H1 (cell line): ENCODE results near the gene CLEC2D. TPM values are rescaled to one million over a fixed set of nuclear protein-coding genes. Genes with fewer than 3 reads are reported as not detected.

ENCODE experiments used
- CTCF ChIA-PET: fragments of 300-600 bp; sonication (Branson Sonifier 250); formaldehyde crosslinking; loops from one replicate; lab custom pipeline; 2021; ENCODE audit not compliant: partially characterized antibody; lab: Charles Lee
- POLR2A ChIA-PET: fragments of 300-600 bp; sonication (Branson Sonifier 250); formaldehyde crosslinking; loops from one replicate; lab custom pipeline; 2021; ENCODE audit warnings: inconsistent platforms; ENCODE audit not compliant: partially characterized antibody; lab: Charles Lee
- DNase-seq, 2 experiments: peaks; one replicate each; pipeline versions ENCODE4 v3.0.0 to v3.0.0-alpha.2; 2010 to 2022; ENCODE audit warnings: low spot score in 2 of 2, low read depth in 1 of 2, mixed read lengths in 1 of 2
- FAIRE-seq: peaks from 2 replicates; lab custom pipeline; 2011; peaks lifted over from hg19 to GRCh38; lab: Jason Lieb, UNC
- H2AFZ ChIP-seq: 2 replicates; pipeline ENCODE4 v1.8.1; 2012; ENCODE audit warnings: low read length, inconsistent platforms
- H2AK5ac ChIP-seq: 2 replicates; pipeline ENCODE4 v1.6.1; 2013; ENCODE audit warnings: low read depth, low read length
- H2BK120ac ChIP-seq: replicated peaks from 2 replicates; pipeline ENCODE3; 2013; ENCODE audit warnings: low read depth, low read length, inconsistent platforms
- H2BK12ac ChIP-seq: 2 replicates; pipeline ENCODE4 v1.6.1; 2013; ENCODE audit warnings: low read depth, low read length
- H2BK15ac ChIP-seq: 2 replicates; pipeline ENCODE4 v1.6.1; 2013; ENCODE audit warnings: low read length
- H2BK20ac ChIP-seq: 2 replicates; pipeline ENCODE4 v1.6.1; 2013; ENCODE audit warnings: low read length
- H2BK5ac ChIP-seq: 2 replicates; pipeline ENCODE4 v1.6.1; 2013; ENCODE audit warnings: low read depth, low read length
- H3K14ac ChIP-seq: 2 replicates; pipeline ENCODE4 v1.6.1; 2013; ENCODE audit warnings: inconsistent platforms; ENCODE audit not compliant: insufficient read length
- H3K18ac ChIP-seq: 2 replicates; pipeline ENCODE4 v1.6.1; 2013; ENCODE audit warnings: low read length; ENCODE audit errors: extremely low read depth
- H3K23ac ChIP-seq: 2 replicates; pipeline ENCODE4 v1.6.1; 2013; ENCODE audit warnings: inconsistent platforms; ENCODE audit not compliant: insufficient read length
- H3K23me2 ChIP-seq: 2 replicates; pipeline ENCODE4 v1.6.1; 2013; ENCODE audit warnings: low read depth, low read length
- H3K27ac ChIP-seq: 2 replicates; pipeline ENCODE4 v1.6.1; 2011; ENCODE audit warnings: low read depth, low read length, inconsistent platforms
- H3K27me3 ChIP-seq, 4 experiments: replicated peaks in 1 of 4; 1 replicate in 1 of 4; 2 replicates in 3 of 4; pipeline versions ENCODE4 v1.6.1 to v1.8.1; 2011 to 2013; ENCODE audit warnings: low read length in 3 of 4, mild to moderate bottlenecking in 3 of 4, inconsistent platforms in 2 of 4, mixed read lengths in 2 of 4, moderate library complexity in 1 of 4; ENCODE audit not compliant: control insufficient read depth in 3 of 4, insufficient read depth in 3 of 4; ENCODE audit errors: extremely low read depth in 1 of 4
- H3K36me3 ChIP-seq, 4 experiments: 2 replicates each; pipeline versions ENCODE4 v1.6.1 to v1.8.1; 2011 to 2013; ENCODE audit warnings: mild to moderate bottlenecking in 4 of 4, low read length in 3 of 4, moderate library complexity in 2 of 4, control low read depth in 1 of 4, inconsistent platforms in 1 of 4; ENCODE audit not compliant: insufficient read depth in 4 of 4, control insufficient read depth in 2 of 4
- H3K4ac ChIP-seq: replicated peaks from 2 replicates; pipeline ENCODE3; 2013; ENCODE audit warnings: low read length, low read depth, mixed read lengths, inconsistent platforms; ENCODE audit not compliant: insufficient read length
- H3K4me1 ChIP-seq, 4 experiments: replicated peaks in 1 of 4; 1 replicate in 1 of 4; 2 replicates in 3 of 4; pipeline versions ENCODE4 v1.6.1 to v1.8.1; 2011 to 2013; ENCODE audit warnings: low read length in 3 of 4, inconsistent platforms in 2 of 4, mixed read lengths in 1 of 4; ENCODE audit not compliant: insufficient read depth in 4 of 4, control insufficient read depth in 3 of 4
- H3K4me2 ChIP-seq, 2 experiments: 2 replicates each; pipeline versions ENCODE4 v1.6.1 to v1.8.1; 2011 to 2013; ENCODE audit warnings: low read depth in 2 of 2, low read length in 2 of 2, control low read depth in 1 of 2, inconsistent platforms in 1 of 2, mild to moderate bottlenecking in 1 of 2; ENCODE audit not compliant: insufficient read depth in 1 of 2
- H3K4me3 ChIP-seq, 4 experiments: fragments of 200-600, 300-600 bp in 1 of 4; sonication (generic), shearing (Covaris generic), sonication (Bioruptor Twin) in 1 of 4; 2 replicates each; pipeline versions ENCODE4 v1.5.1 to v1.8.1; 2011 to 2016; ENCODE audit warnings: low read length in 4 of 4, low read depth in 3 of 4, control low read depth in 2 of 4, inconsistent platforms in 2 of 4, mild to moderate bottlenecking in 2 of 4, mixed read lengths in 1 of 4, moderate library complexity in 1 of 4; ENCODE audit not compliant: insufficient read depth in 2 of 4; ENCODE audit errors: extremely low read depth in 1 of 4
- H3K56ac ChIP-seq: replicated peaks from 2 replicates; pipeline ENCODE3; 2013; ENCODE audit warnings: low read depth, mild to moderate bottlenecking, mixed read lengths, low read length, inconsistent platforms; ENCODE audit not compliant: insufficient read length
- H3K79me1 ChIP-seq: 2 replicates; pipeline ENCODE4 v1.6.1; 2013; ENCODE audit warnings: low read depth, low read length, control low read depth
- H3K79me2 ChIP-seq, 2 experiments: 2 replicates each; pipeline versions ENCODE4 v1.6.1 to v1.8.1; 2012 to 2013; ENCODE audit warnings: low read length in 2 of 2, mild to moderate bottlenecking in 2 of 2, inconsistent platforms in 1 of 2; ENCODE audit not compliant: insufficient read depth in 2 of 2, control insufficient read depth in 1 of 2
- H3K9ac ChIP-seq, 4 experiments: replicated peaks in 1 of 4; 1 replicate in 1 of 4; 2 replicates in 3 of 4; pipeline versions ENCODE4 v1.6.1 to v1.8.1; 2011 to 2013; ENCODE audit warnings: low read depth in 3 of 4, low read length in 3 of 4, control low read depth in 2 of 4, mild to moderate bottlenecking in 2 of 4, moderate library complexity in 2 of 4, inconsistent platforms in 1 of 4; ENCODE audit errors: extremely low read depth in 1 of 4
- H3K9me3 ChIP-seq, 2 experiments: 2 replicates each; pipeline versions ENCODE4 v1.6.1 to v1.8.1; 2012 to 2013; ENCODE audit warnings: mild to moderate bottlenecking in 2 of 2, moderate library complexity in 2 of 2, control low read depth in 1 of 2, inconsistent platforms in 1 of 2, low read depth in 1 of 2, low read length in 1 of 2, mixed read lengths in 1 of 2; ENCODE audit not compliant: insufficient read depth in 2 of 2
- H4K20me1 ChIP-seq, 2 experiments: replicated peaks in 1 of 2; 2 replicates each; pipeline versions ENCODE3 to v1.8.1; 2011 to 2013; ENCODE audit warnings: inconsistent platforms in 2 of 2, low read length in 2 of 2, mild to moderate bottlenecking in 1 of 2; ENCODE audit not compliant: insufficient read depth in 2 of 2, control insufficient read depth in 1 of 2
- H4K5ac ChIP-seq: 2 replicates; pipeline ENCODE4 v1.6.1; 2013; ENCODE audit warnings: low read length, low read depth, mixed read lengths, inconsistent platforms; ENCODE audit not compliant: insufficient read length
- H4K8ac ChIP-seq: 2 replicates; pipeline ENCODE4 v1.8.0; 2013; ENCODE audit warnings: mild to moderate bottlenecking, moderate library complexity, low read length, inconsistent platforms; ENCODE audit not compliant: insufficient read depth; ENCODE audit errors: extremely low read depth
- H4K91ac ChIP-seq: replicated peaks from 2 replicates; pipeline ENCODE3; 2013; ENCODE audit warnings: low read length, mixed read lengths, inconsistent platforms; ENCODE audit not compliant: insufficient read length
- BCL11A ChIP-seq, 2 experiments: IDR thresholded peaks; one replicate each; pipeline ENCODE4 v1.6.1; 2011; ENCODE audit warnings: low read depth in 2 of 2, low read length in 2 of 2, mild to moderate bottlenecking in 2 of 2
- CBX5 ChIP-seq: fragments of 300-800, 300-1000 bp; sonication (generic); IDR thresholded peaks from 2 replicates; pipeline ENCODE4 v1.7.1; 2016; ENCODE audit warnings: antibody characterized with exemption, low read length, low read depth
- CHD1 ChIP-seq: IDR thresholded peaks from 2 replicates; pipeline ENCODE4 v1.6.1; 2012; ENCODE audit warnings: low read depth, low read length, improper control_type of control experiment
- EGR1 ChIP-seq: IDR thresholded peaks from 2 replicates; pipeline ENCODE4 v1.6.1; 2011; ENCODE audit warnings: low read depth, low read length, borderline replicate concordance
- EP300 ChIP-seq, 2 experiments: IDR thresholded peaks; 1 replicate in 1 of 2; 2 replicates in 1 of 2; pipeline ENCODE4 v1.6.1; 2011 to 2012; ENCODE audit warnings: low read depth in 2 of 2, low read length in 2 of 2, mild to moderate bottlenecking in 2 of 2, borderline replicate concordance in 1 of 2, inconsistent platforms in 1 of 2, moderate library complexity in 1 of 2
- EZH2 ChIP-seq: fragments of 200-600 bp; sonication (generic); IDR thresholded peaks from 2 replicates; pipeline ENCODE4 v1.7.1; 2012; ENCODE audit warnings: low read depth, mild to moderate bottlenecking, moderate library complexity, low read length, inconsistent platforms; ENCODE audit not compliant: severe bottlenecking
- HDAC2 ChIP-seq, 2 experiments: fragments of 300-600 bp in 1 of 2; sonication (generic) in 1 of 2; IDR thresholded peaks; 2 replicates each; pipeline ENCODE4 v1.6.1; 2011 to 2012; ENCODE audit warnings: low read depth in 2 of 2, low read length in 2 of 2, mild to moderate bottlenecking in 2 of 2, moderate library complexity in 2 of 2, borderline replicate concordance in 1 of 2, inconsistent platforms in 1 of 2
- RAD21 ChIP-seq, 2 experiments: IDR thresholded peaks in 1 of 2; conservative IDR thresholded peaks in 1 of 2; 2 replicates each; pipeline ENCODE4 v1.6.1; 2011; ENCODE audit warnings: low read depth in 2 of 2, low read length in 2 of 2, improper control_type of control experiment in 1 of 2, inconsistent platforms in 1 of 2, mild to moderate bottlenecking in 1 of 2, moderate library complexity in 1 of 2
- RXRA ChIP-seq: IDR thresholded peaks from 2 replicates; pipeline ENCODE4 v1.6.1; 2011; ENCODE audit warnings: low read depth, mild to moderate bottlenecking, low read length, moderate library complexity; ENCODE audit not compliant: insufficient read depth
- SUZ12 ChIP-seq: fragments of 200-600 bp; sonication (generic); IDR thresholded peaks from 2 replicates; pipeline ENCODE4 v1.6.1; 2012; ENCODE audit warnings: mild to moderate bottlenecking, inconsistent platforms, low read length, moderate library complexity, mixed read lengths
- TCF12 ChIP-seq: IDR thresholded peaks from 2 replicates; pipeline ENCODE4 v1.6.1; 2011; ENCODE audit warnings: low read depth, mild to moderate bottlenecking, low read length
- ZNF274 ChIP-seq: IDR thresholded peaks from 2 replicates; pipeline ENCODE4 v1.7.0; 2012; ENCODE audit warnings: low read length, borderline replicate concordance; ENCODE audit errors: extremely low read depth
- WGBS, 2 experiments: shearing (Covaris generic) in 1 of 2; methylation state at CpG; one replicate each; pipeline versions ENCODE4 v1.1.6 to v1.1.7; 2013 to 2015; ENCODE audit warnings: low lambda C conversion rate in 2 of 2, mixed read lengths in 2 of 2, inconsistent platforms in 1 of 2, low coverage in 1 of 2, missing lambda C conversion rate in 1 of 2; ENCODE audit not compliant: insufficient replicate concordance in 2 of 2, insufficient coverage in 1 of 2, insufficient read length in 1 of 2; ENCODE audit errors: extremely low coverage in 1 of 2, missing lambda C conversion rate in 1 of 2; 5-methylcytosine and 5-hydroxymethylcytosine counted together
- polyA plus RNA-seq, 7 experiments: library from polyadenylated mRNA; depleted of rRNA in 3 of 7; stranded (reverse) in 5 of 7; unstranded in 2 of 7; fragments of >200 nt in 5 of 7; fragments of 200-250 nt in 2 of 7; gene quantifications; 1 replicate in 5 of 7; 2 replicates in 1 of 7; 4 replicates in 1 of 7; pipeline versions ENCODE4 v1.2.1 to v1.2.3, GENCODE V29; 2011 to 2013; ENCODE audit warnings: missing spikeins in 2 of 7, mixed read lengths in 2 of 7
- total RNA-seq: library from RNA; stranded (reverse); fragmentation: NEBNext Ultra II Directional; extraction: Animal tissue kit (Norgen Biotek cat#: 25700); gene quantifications from 2 replicates; pipeline ENCODE4 v1.2.1, GENCODE V29; 2021

CLEC2D gene
- total and polyA plus RNA-seq, 2 of the 8 experiments (the other 6 are each of a cell fraction or from before 2014, with no cell fraction given) = 4.2 to 6.2 TPM

DNA sequence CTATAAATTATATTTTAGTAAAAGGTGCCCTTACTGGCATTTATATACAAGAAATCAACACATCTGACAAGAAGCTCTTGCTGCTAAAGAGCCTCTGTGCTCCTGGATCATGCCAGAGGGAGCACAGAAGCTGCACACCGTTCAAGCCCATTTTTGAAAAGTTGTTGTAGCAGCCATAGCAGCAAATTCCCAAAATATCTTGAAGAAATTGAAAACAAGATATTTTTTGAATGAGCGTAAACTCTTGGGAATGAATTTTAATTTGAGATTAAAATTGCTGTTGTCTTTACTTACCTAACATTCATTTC lies 540 bp upstream of the CLEC2D start:
- ChIA-PET POLR2A (interaction anchor here (0.6 kb wide), 1 partner anchor 180 kb away, joined by 3 read pairs; no protein-coding TSS in a partner anchor), CTCF (interaction anchor here (0.7 to 1.6 kb wide), 3 partner anchors 19 to 39 kb away, joined by 3 to 6 read pairs (median 4); no protein-coding TSS in a partner anchor)
- Histone ChIP-seq H4K91ac (no peak overlapping the region), H2BK5ac (no peak overlapping the region), H3K27me3 (no peaks in the 10 kb centered on the region), H3K9me3 (no peaks in the 10 kb centered on the region), H4K8ac (no peak overlapping the region), H3K36me3 (peaks cover 0 to 12% (median 6%) of the 10 kb centered on the region in 4 experiments; a peak in 4 of 8 replicates), H3K4me3 (no peak overlapping the region), H3K27ac (no peak overlapping the region), H2AK5ac (no peak overlapping the region), H3K9ac (no peak overlapping the region), H3K56ac (no peak overlapping the region), H3K4me1 (peaks cover 0 to 4% (median 0%) of the 10 kb centered on the region in 4 experiments; a peak in 1 of 7 replicates), H3K79me2 (no peaks in the 10 kb centered on the region), H4K20me1 (no peaks in the 10 kb centered on the region), H3K23me2 (no peaks in the 10 kb centered on the region), H2BK20ac (no peak overlapping the region), H3K23ac (no peak overlapping the region), H2AFZ (no peak overlapping the region), H3K18ac (no peak overlapping the region), H2BK12ac (no peak overlapping the region), H3K4me2 (no peak overlapping the region), H2BK120ac (no peak overlapping the region), H3K4ac (no peak overlapping the region), H2BK15ac (no peak overlapping the region), H3K14ac (no peak overlapping the region), H4K5ac (no peak overlapping the region), H3K79me1 (no peaks in the 10 kb centered on the region)
- WGBS, 2 experiments = 87% methylated on average over 2 of the region's 2 CpGs; no CpG with 5 or more reads in 1 of the 2 experiments
- no peak for FAIRE-seq
- DNase-seq = no peak
- TF ChIP-seq EZH2 (no peak), ZNF274 (no peak), EP300 (IDR thresholded peaks at IDR 0.05; ENCODE audit: borderline replicate concordance in 1 of 2, low read depth in 2 of 2, low read length in 2 of 2) (no peak), RAD21 (IDR thresholded peaks at IDR 0.05 in 1 of 2, conservative IDR thresholded peaks at IDR 0.05 in 1 of 2; ENCODE audit: low read depth in 2 of 2, low read length in 2 of 2) (no peak), TCF12 (no peak), EGR1 (no peak), CBX5 (no peak), RXRA (no peak), CHD1 (no peak), HDAC2 (IDR thresholded peaks at IDR 0.05; ENCODE audit: borderline replicate concordance in 1 of 2, low read depth in 2 of 2, low read length in 2 of 2) (no peak), SUZ12 (no peak), BCL11A (IDR thresholded peaks at IDR 0.05; ENCODE audit: low read depth in 2 of 2, low read length in 2 of 2) (no peak)
